Fibroblast of the aortic adventitia (primary cell): ENCODE data around the gene MYL4. TPM values are rescaled to one million over a fixed set of nuclear protein-coding genes. Genes with fewer than 3 reads are reported as not detected.
"Not testable (repeated sequence)": the region's sequence is repeated elsewhere in the genome, so short reads cannot be mapped to it uniquely, and the experiment has no call there.

Experiments
- DNase-seq: peaks from one replicate; pipeline ENCODE4 v3.0.0-alpha.2; 2010; ENCODE audit warnings: low read depth
- H3K4me3 ChIP-seq: 2 replicates; pipeline ENCODE4 v1.5.1; 2011; ENCODE audit warnings: low read depth, mild to moderate bottlenecking, control low read depth, low read length, moderate library complexity
- CTCF ChIP-seq: IDR thresholded peaks from 2 replicates; pipeline ENCODE4 v1.5.1; 2011; ENCODE audit warnings: mild to moderate bottlenecking, low read length, control low read depth, inconsistent platforms; ENCODE audit not compliant: insufficient read depth
- total RNA-seq: library from RNA; depleted of rRNA; stranded (reverse); fragments of >200 nt; gene quantifications from 2 replicates; pipeline ENCODE4 v1.2.3, GENCODE V29; 2012; ENCODE audit warnings: low replicate concordance

MYL4 gene
- total RNA-seq, 1 donor: not detected

GRCh38 chr17:47220531-47220999 lies 11.4 kb downstream of the MYL4 start:
- no peak for TF ChIP-seq CTCF
- H3K4me3 ChIP-seq: no peak overlapping the region
- no peak for DNase-seq

- H3K4me3 ChIP-seq: no peak overlapping the region
- DNase-seq: no peak
- no peak for TF ChIP-seq CTCF
Observed at GRCh38 chr17:47221154-47221553, 12.0 kb downstream of the MYL4 start.

- no peak for TF ChIP-seq CTCF
- H3K4me3 ChIP-seq: no peak overlapping the region
Observed at GRCh38 chr17:47222047-47222446, 12.9 kb downstream of the MYL4 start.

GRCh38 chr17:47223007-47223406 lies 13.9 kb downstream of the MYL4 start:
- no peak for TF ChIP-seq CTCF
- DNase-seq: no peak
- no peak overlapping the region for H3K4me3 ChIP-seq

More at GRCh38 chr17:47222047-47222446, 12.9 kb downstream of the MYL4 start:
- DNase-seq: no peak

- no peak overlapping the region for H3K4me3 ChIP-seq
- TF ChIP-seq CTCF: no peak
- no peak for DNase-seq
Observed at GRCh38 chr17:47223460-47223859, 14.3 kb downstream of the MYL4 start.

GRCh38 chr17:47224077-47224476 lies 14.9 kb downstream of the MYL4 start:
- not testable (repeated sequence) for DNase-seq, H3K4me3 ChIP-seq

- no peak for TF ChIP-seq CTCF
- no peak overlapping the region for H3K4me3 ChIP-seq
- no peak for DNase-seq
Observed at GRCh38 chr17:47224966-47225365, 15.8 kb downstream of the MYL4 start.
